OCI-LY1 (cell line): ENCODE data around the gene IQCK.

Source experiments
- EZH2 ChIP-seq: fragments of 200-600 bp; sonication (generic), shearing (Covaris generic); IDR thresholded peaks from 2 replicates; pipeline ENCODE4 v1.8.0; 2017; ENCODE audit warnings: borderline replicate concordance, mixed run types, mild to moderate bottlenecking, antibody characterized with exemption, low read length, moderate library complexity, mixed read lengths
- TF ChIP-seq, protein P1 (sequence below): fragments of 200-600 bp; sonication (generic), shearing (Covaris generic); IDR thresholded peaks from 2 replicates; pipeline ENCODE4 v1.5.1; 2017; ENCODE audit warnings: mild to moderate bottlenecking, antibody characterized with exemption, low read length, moderate library complexity, mixed read lengths

DNA sequence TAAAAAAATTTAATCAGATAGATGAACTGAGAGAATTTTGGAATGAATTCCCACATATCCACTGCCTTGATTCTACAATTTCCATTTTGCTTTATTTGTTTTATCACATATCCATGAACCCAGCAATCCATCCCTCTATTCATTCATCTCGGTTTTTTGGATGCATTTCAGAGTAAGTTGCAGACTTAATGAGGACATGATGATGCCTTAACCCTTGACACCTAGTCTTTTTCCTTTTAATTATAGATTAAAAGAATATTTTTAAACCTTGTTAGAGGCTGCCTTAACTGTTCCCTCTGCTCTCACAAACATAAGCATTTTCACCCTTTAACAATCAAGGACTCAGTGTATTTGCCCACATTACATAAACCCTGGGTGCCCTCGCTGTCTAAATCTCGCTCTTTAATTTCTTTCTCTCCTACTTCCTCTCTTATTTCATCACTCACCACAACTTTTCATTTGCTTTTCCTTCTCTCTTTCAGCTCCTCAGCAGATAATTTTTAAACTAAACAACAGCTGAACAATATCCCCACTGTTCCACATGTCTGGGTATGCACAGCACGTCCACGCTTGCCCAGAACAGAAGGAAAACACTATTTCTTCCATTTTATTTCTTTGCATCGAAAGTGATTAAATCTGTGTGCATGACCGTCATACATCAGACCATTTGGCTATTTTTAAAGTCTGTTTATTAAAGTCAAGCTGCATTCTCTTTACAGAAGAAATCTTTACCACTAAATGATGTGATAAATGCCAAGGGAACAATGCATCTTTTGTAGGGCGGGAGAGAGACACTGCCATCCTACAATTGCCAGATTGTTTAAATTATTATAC lies 39.9 kb downstream of the IQCK start:
- no peak for TF ChIP-seq EZH2
- TF ChIP-seq, protein P1, sequence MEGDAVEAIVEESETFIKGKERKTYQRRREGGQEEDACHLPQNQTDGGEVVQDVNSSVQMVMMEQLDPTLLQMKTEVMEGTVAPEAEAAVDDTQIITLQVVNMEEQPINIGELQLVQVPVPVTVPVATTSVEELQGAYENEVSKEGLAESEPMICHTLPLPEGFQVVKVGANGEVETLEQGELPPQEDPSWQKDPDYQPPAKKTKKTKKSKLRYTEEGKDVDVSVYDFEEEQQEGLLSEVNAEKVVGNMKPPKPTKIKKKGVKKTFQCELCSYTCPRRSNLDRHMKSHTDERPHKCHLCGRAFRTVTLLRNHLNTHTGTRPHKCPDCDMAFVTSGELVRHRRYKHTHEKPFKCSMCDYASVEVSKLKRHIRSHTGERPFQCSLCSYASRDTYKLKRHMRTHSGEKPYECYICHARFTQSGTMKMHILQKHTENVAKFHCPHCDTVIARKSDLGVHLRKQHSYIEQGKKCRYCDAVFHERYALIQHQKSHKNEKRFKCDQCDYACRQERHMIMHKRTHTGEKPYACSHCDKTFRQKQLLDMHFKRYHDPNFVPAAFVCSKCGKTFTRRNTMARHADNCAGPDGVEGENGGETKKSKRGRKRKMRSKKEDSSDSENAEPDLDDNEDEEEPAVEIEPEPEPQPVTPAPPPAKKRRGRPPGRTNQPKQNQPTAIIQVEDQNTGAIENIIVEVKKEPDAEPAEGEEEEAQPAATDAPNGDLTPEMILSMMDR = no peak
